Mesenchymal stem cell (in vitro differentiated cells and primary cell): Measurements from ENCODE around the gene TNKS1BP1.

Experiments
- DNase-seq: peaks from one replicate; pipeline ENCODE4 v3.0.0-alpha.2; 2013
- H2AFZ ChIP-seq: one replicate; pipeline ENCODE4 v1.6.1; 2013; ENCODE audit warnings: low read depth, mild to moderate bottlenecking, control low read depth, inconsistent platforms, low read length, moderate library complexity
- H2AK5ac ChIP-seq: 2 replicates; pipeline ENCODE4 v1.6.1; 2013; ENCODE audit warnings: low read length, moderate library complexity, mild to moderate bottlenecking, inconsistent platforms; ENCODE audit not compliant: severe bottlenecking
- H2BK120ac ChIP-seq: one replicate; pipeline ENCODE4 v1.6.1; 2013; ENCODE audit warnings: low read depth, mild to moderate bottlenecking, inconsistent platforms, low read length, moderate library complexity
- H2BK12ac ChIP-seq, 2 experiments: one replicate each; pipeline ENCODE4 v1.6.1; 2013; ENCODE audit warnings: inconsistent platforms in 2 of 2, low read length in 2 of 2, mild to moderate bottlenecking in 2 of 2, moderate library complexity in 2 of 2, control low read depth in 1 of 2
- H2BK15ac ChIP-seq: one replicate; pipeline ENCODE4 v1.6.1; 2013; ENCODE audit warnings: mild to moderate bottlenecking, low read depth, inconsistent platforms; ENCODE audit not compliant: poor library complexity, severe bottlenecking
- H2BK5ac ChIP-seq: 2 replicates; pipeline ENCODE4 v1.6.1; 2013; ENCODE audit warnings: low read depth, mild to moderate bottlenecking, low read length, control low read depth, inconsistent platforms; ENCODE audit not compliant: poor library complexity, severe bottlenecking
- H3K14ac ChIP-seq, 2 experiments: one replicate each; pipeline ENCODE4 v1.6.1; 2013; ENCODE audit warnings: inconsistent platforms in 2 of 2, low read length in 2 of 2, control low read depth in 1 of 2, mild to moderate bottlenecking in 1 of 2, moderate library complexity in 1 of 2
- H3K18ac ChIP-seq, 2 experiments: one replicate each; pipeline ENCODE4 v1.6.1; 2013; ENCODE audit warnings: inconsistent platforms in 2 of 2, low read length in 2 of 2, control low read depth in 1 of 2, low read depth in 1 of 2, mild to moderate bottlenecking in 1 of 2
- H3K23ac ChIP-seq, 2 experiments: one replicate each; pipeline ENCODE4 v1.6.1; 2013; ENCODE audit warnings: inconsistent platforms in 2 of 2, low read length in 2 of 2, mild to moderate bottlenecking in 2 of 2, moderate library complexity in 2 of 2, control low read depth in 1 of 2
- H3K27ac ChIP-seq: 2 replicates; pipeline ENCODE4 v1.5.1; 2013; ENCODE audit warnings: mild to moderate bottlenecking, moderate library complexity, low read length, control low read depth, inconsistent platforms; ENCODE audit not compliant: poor library complexity, severe bottlenecking
- H3K27me3 ChIP-seq, 2 experiments: 2 replicates each; pipeline versions ENCODE4 v1.6.1 to v1.7.0; 2013; ENCODE audit warnings: low read length in 2 of 2, mild to moderate bottlenecking in 2 of 2, moderate library complexity in 2 of 2, control low read depth in 1 of 2, inconsistent platforms in 1 of 2; ENCODE audit not compliant: control insufficient read depth in 1 of 2, insufficient read depth in 1 of 2
- H3K36me3 ChIP-seq, 2 experiments: 2 replicates each; pipeline versions ENCODE4 v1.6.1 to v1.7.0; 2013; ENCODE audit warnings: low read length in 2 of 2, control low read depth in 1 of 2, inconsistent platforms in 1 of 2, low read depth in 1 of 2, mild to moderate bottlenecking in 1 of 2; ENCODE audit not compliant: insufficient read depth in 2 of 2, control insufficient read depth in 1 of 2
- H3K4ac ChIP-seq, 2 experiments: one replicate each; pipeline ENCODE4 v1.6.1; 2013; ENCODE audit warnings: inconsistent platforms in 2 of 2, low read length in 2 of 2, mild to moderate bottlenecking in 2 of 2, moderate library complexity in 2 of 2, control low read depth in 1 of 2, low read depth in 1 of 2
- H3K4me1 ChIP-seq: 2 replicates; pipeline ENCODE4 v1.6.1; 2013; ENCODE audit warnings: low read depth, low read length, control low read depth; ENCODE audit not compliant: control insufficient read depth, insufficient read depth
- H3K4me2 ChIP-seq: 2 replicates; pipeline ENCODE4 v1.6.1; 2013; ENCODE audit warnings: low read length, mild to moderate bottlenecking, inconsistent platforms; ENCODE audit not compliant: poor library complexity, severe bottlenecking
- H3K4me3 ChIP-seq, 2 experiments: 2 replicates each; pipeline versions ENCODE4 v1.5.1 to v1.7.0; 2013; ENCODE audit warnings: low read length in 2 of 2, mild to moderate bottlenecking in 2 of 2, control low read depth in 1 of 2, low read depth in 1 of 2; ENCODE audit not compliant: insufficient read depth in 1 of 2
- H3K79me1 ChIP-seq: replicated peaks from 2 replicates; pipeline ENCODE4 v1.6.1; 2013; ENCODE audit warnings: mild to moderate bottlenecking, control low read depth, low read length, inconsistent platforms; ENCODE audit not compliant: poor library complexity, severe bottlenecking
- H3K9ac ChIP-seq: 2 replicates; pipeline ENCODE4 v1.7.0; 2013; ENCODE audit warnings: mild to moderate bottlenecking, low read length, moderate library complexity
- H3K9me3 ChIP-seq: 2 replicates; pipeline ENCODE4 v1.7.0; 2013; ENCODE audit warnings: mild to moderate bottlenecking, low read length; ENCODE audit not compliant: control insufficient read depth
- H4K8ac ChIP-seq: one replicate; pipeline ENCODE4 v1.6.1; 2013; ENCODE audit warnings: inconsistent platforms, mild to moderate bottlenecking, low read length, moderate library complexity
- H4K91ac ChIP-seq: one replicate; pipeline ENCODE4 v1.6.1; 2013; ENCODE audit warnings: mild to moderate bottlenecking, low read length, inconsistent platforms
- WGBS: methylation state at CpG from one replicate; pipeline ENCODE4 v1.1.7; 2013; ENCODE audit warnings: mixed read lengths; 5-methylcytosine and 5-hydroxymethylcytosine counted together

TNKS1BP1 gene

DNA sequence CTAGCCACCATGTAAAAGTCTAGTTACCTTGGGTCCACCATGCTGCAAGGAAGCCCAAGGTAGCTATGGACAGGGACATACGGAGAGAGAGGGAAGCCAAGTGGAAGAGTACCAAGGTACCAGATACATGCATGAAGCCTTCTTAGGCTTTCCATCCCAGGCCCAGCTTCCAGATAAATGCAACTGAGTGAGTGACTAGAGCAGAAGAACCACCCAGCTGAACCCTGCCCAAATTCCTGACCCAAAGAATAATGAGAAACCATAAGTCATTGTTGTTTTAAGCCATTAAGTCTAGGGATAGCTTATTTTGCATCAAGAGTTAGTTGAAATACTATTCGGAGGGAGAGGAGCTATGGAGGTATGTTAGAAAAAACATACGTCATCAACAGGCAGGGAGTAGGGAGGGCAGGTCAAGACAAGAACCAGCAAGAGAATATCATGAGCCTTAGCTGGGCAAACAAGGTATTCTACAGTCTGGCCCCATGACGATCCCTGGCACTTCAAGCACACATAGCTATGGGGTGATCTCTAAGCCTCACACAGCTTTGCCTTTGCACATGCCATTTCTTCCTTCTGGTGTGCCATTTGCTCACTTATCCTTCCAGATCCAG lies 51.2 kb downstream of the TNKS1BP1 start:
- WGBS = 88% methylated on average over 4 of the region's 4 CpGs

DNA sequence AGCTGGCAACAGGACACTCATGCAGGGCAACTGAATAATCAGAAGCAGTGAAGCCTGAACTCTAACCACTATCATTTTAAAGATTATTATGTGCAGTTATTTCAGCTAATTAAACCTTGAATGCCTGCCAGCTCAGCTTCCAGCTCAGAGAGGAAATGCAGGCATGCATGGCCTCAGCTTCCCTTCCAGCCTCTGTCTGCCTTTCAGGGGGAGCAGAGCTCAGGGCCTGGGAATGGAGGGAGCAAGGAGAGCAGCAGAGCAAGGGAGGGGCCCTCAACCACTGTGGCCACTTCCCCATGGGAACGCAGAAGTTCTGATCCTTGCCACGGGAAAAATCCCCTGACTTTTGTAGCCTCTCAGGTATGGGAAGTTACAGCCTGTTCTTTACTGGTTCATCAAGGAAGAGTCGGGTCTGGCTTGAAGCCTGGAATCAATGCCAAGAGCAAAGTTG lies 55.2 kb downstream of the TNKS1BP1 start:
- H4K8ac ChIP-seq = no peak overlapping the region
- no peak overlapping the region for H3K27ac ChIP-seq
- no peak overlapping the region for H2AK5ac ChIP-seq
- no peaks in the 10 kb centered on the region for H3K36me3 ChIP-seq
- no peak overlapping the region for H3K18ac ChIP-seq
- peaks cover 2% of the 10 kb centered on the region for H3K4me1 ChIP-seq
- no peak overlapping the region for H2BK120ac ChIP-seq
- no peak overlapping the region for H2BK12ac ChIP-seq
- H2AFZ ChIP-seq = no peak overlapping the region
- H3K9me3 ChIP-seq = peaks cover 21% of the 10 kb centered on the region
- H3K4me3 ChIP-seq = no peak overlapping the region
- no peak overlapping the region for H2BK5ac ChIP-seq
- DNase-seq = no peak
- no peak overlapping the region for H3K14ac ChIP-seq
- no peaks in the 10 kb centered on the region for H3K27me3 ChIP-seq
- H4K91ac ChIP-seq = no peak overlapping the region
- no peak overlapping the region for H3K23ac ChIP-seq
- H3K9ac ChIP-seq = no peak overlapping the region
- no peaks in the 10 kb centered on the region for H3K79me1 ChIP-seq
- no peak overlapping the region for H3K4ac ChIP-seq
- H3K4me2 ChIP-seq = no peak overlapping the region
- WGBS = 83% methylated on average over 3 of the region's 3 CpGs
- H2BK15ac ChIP-seq = no peak overlapping the region

More for the DNA sequence above, 51.2 kb downstream of the TNKS1BP1 start:
- H3K79me1 ChIP-seq = no peaks in the 10 kb centered on the region
- H3K23ac ChIP-seq = no peak overlapping the region
- H3K9ac ChIP-seq = no peak overlapping the region
- H2BK5ac ChIP-seq = no peak overlapping the region
- H3K9me3 ChIP-seq = peaks cover 6% of the 10 kb centered on the region
- no peak overlapping the region for H4K91ac ChIP-seq
- no peak overlapping the region for H2BK15ac ChIP-seq
- no peaks in the 10 kb centered on the region for H3K36me3 ChIP-seq
- H3K27me3 ChIP-seq = peaks cover 0 to 7% of the 10 kb centered on the region in 2 experiments
- no peak for DNase-seq
- H4K8ac ChIP-seq = no peak overlapping the region
- no peak overlapping the region for H3K4ac ChIP-seq
- no peak overlapping the region for H3K27ac ChIP-seq
- no peak overlapping the region for H3K14ac ChIP-seq
- no peak overlapping the region for H2AK5ac ChIP-seq
- H2BK12ac ChIP-seq = no peak overlapping the region
- no peak overlapping the region for H3K4me3 ChIP-seq
- peaks cover 2% of the 10 kb centered on the region for H3K4me1 ChIP-seq
- H3K18ac ChIP-seq = no peak overlapping the region
- H3K4me2 ChIP-seq = no peak overlapping the region
- no peak overlapping the region for H2AFZ ChIP-seq
- H2BK120ac ChIP-seq = no peak overlapping the region

DNA sequence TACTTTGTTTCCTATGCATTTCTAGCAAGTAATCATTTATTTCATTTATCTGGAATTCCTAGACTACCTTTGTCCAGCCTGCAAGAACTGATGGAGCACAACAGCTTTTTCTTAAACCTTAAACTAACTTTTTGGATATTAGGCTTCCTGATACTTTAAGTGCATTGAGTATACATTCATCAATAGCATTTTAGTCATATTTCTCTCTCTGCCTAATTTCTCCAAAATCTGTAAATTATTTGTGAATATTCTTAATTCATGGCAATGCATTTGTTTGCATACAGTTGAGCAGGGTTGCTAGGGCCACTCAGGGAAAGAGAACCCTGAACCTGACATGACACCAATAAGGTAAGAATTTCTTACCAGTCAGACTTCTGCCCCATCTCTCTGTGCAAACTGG lies 58.6 kb downstream of the TNKS1BP1 start:
- Histone ChIP-seq H3K27me3 (no peaks in the 10 kb centered on the region), H2AFZ (no peak overlapping the region), H3K4me2 (no peak overlapping the region), H3K4me3 (no peak overlapping the region), H3K9me3 (peaks cover 15% of the 10 kb centered on the region), H3K23ac (no peak overlapping the region), H3K79me1 (no peaks in the 10 kb centered on the region), H3K4me1 (peaks cover 2% of the 10 kb centered on the region), H3K27ac (no peak overlapping the region), H4K91ac (no peak overlapping the region), H3K18ac (no peak overlapping the region), H2BK120ac (no peak overlapping the region), H2BK15ac (no peak overlapping the region), H3K36me3 (no peaks in the 10 kb centered on the region), H2BK5ac (no peak overlapping the region), H3K9ac (no peak overlapping the region), H3K14ac (no peak overlapping the region), H4K8ac (no peak overlapping the region), H3K4ac (no peak overlapping the region), H2BK12ac (no peak overlapping the region), H2AK5ac (no peak overlapping the region)
- no peak for DNase-seq

DNA sequence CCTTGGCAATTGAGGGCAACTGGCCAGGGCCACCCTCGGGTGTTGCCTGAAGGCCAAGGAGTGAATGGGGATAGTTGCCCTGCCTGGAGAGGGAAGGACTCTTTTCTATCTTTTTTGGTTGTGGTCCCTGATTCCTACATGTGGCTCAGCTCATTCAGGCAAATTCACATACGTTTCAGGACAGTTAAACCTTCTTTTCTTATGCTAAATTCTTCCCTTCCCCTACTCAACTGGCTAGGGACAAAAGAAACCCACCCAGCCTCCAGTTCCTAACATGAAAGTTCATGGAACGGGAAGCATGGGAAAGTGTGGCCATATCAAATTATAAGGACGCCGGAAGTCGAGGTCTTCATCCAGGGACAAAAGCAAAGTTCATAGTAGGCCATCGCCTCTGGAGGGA lies 61.4 kb downstream of the TNKS1BP1 start:
- Histone ChIP-seq H3K4me1 (no peaks in the 10 kb centered on the region), H2BK120ac (no peak overlapping the region), H3K27ac (no peak overlapping the region), H3K4ac (no peak overlapping the region), H3K27me3 (no peaks in the 10 kb centered on the region), H3K4me3 (no peak overlapping the region), H3K23ac (no peak overlapping the region), H2BK15ac (no peak overlapping the region), H2BK12ac (no peak overlapping the region), H2BK5ac (no peak overlapping the region), H4K8ac (no peak overlapping the region), H3K79me1 (no peaks in the 10 kb centered on the region), H3K14ac (no peak overlapping the region), H3K36me3 (no peaks in the 10 kb centered on the region), H3K18ac (no peak overlapping the region), H3K9ac (no peak overlapping the region), H2AK5ac (no peak overlapping the region), H3K9me3 (peaks cover 15% of the 10 kb centered on the region), H3K4me2 (no peak overlapping the region), H4K91ac (no peak overlapping the region), H2AFZ (no peak overlapping the region)
- WGBS = 83% methylated on average over 7 of the region's 7 CpGs
- no peak for DNase-seq
